CD4-positive, alpha-beta T cell (primary cell): ENCODE data around the gene XIAP. TPM values are rescaled to one million over a fixed set of nuclear protein-coding genes. Genes with fewer than 3 reads are reported as not detected.

ENCODE experiments used
- ATAC-seq: fragments of 200-7000 bp; cut with Tn5 transposase; one replicate; pipeline ENCODE4 v1.10.0; 2022; ENCODE audit warnings: mild to moderate bottlenecking; ENCODE audit not compliant: poor library complexity
- CTCF ChIA-PET: fragments of 350-600 bp; sonication (Branson Sonifier 250); formaldehyde crosslinking; loops from one replicate; lab custom pipeline; 2021; ENCODE audit warnings: antibody characterized with exemption, inconsistent platforms; lab: Charles Lee
- POLR2A ChIA-PET: fragments of 350-600 bp; sonication (Branson Sonifier 250); formaldehyde crosslinking; loops from one replicate; lab custom pipeline; 2021; ENCODE audit warnings: antibody characterized with exemption, inconsistent platforms; lab: Charles Lee
- DNase-seq, 14 experiments: peaks; one replicate each; pipeline ENCODE4 v3.0.0-alpha.2; 2013 to 2020; ENCODE audit warnings: mixed read lengths in 2 of 14
- H3K27ac ChIP-seq, 2 donors: one replicate each; pipeline versions ENCODE4 v1.5.1 to v1.7.0; 2013; ENCODE audit warnings: low read length in 2 of 2, low read depth in 1 of 2, mild to moderate bottlenecking in 1 of 2
- H3K27me3 ChIP-seq, 2 experiments: 1 replicate in 1 of 2; 2 replicates in 1 of 2; pipeline versions ENCODE4 v1.6.1 to v1.7.0; 2013; ENCODE audit warnings: low read length in 2 of 2, control low read depth in 1 of 2, mild to moderate bottlenecking in 1 of 2, moderate library complexity in 1 of 2; ENCODE audit not compliant: insufficient read depth in 2 of 2, control insufficient read depth in 1 of 2
- H3K36me3 ChIP-seq: one replicate; pipeline ENCODE4 v1.6.1; 2013; ENCODE audit warnings: low read length, control low read depth; ENCODE audit not compliant: insufficient read depth
- H3K4me1 ChIP-seq: one replicate; pipeline ENCODE4 v1.6.1; 2013; ENCODE audit warnings: low read length, control low read depth; ENCODE audit not compliant: insufficient read depth
- H3K4me3 ChIP-seq: one replicate; pipeline ENCODE4 v1.5.1; 2013; ENCODE audit warnings: mild to moderate bottlenecking, low read length, moderate library complexity
- H3K9me3 ChIP-seq, 2 experiments: 1 replicate in 1 of 2; 2 replicates in 1 of 2; pipeline versions ENCODE4 v1.6.1 to v1.7.0; 2013; ENCODE audit warnings: low read length in 2 of 2, mild to moderate bottlenecking in 2 of 2, control low read depth in 1 of 2, moderate library complexity in 1 of 2; ENCODE audit not compliant: control insufficient read depth in 1 of 2, insufficient read depth in 1 of 2
- H3K27ac Mint-ChIP-seq: one replicate; pipeline ENCODE4 v1.8.0; 2020; ENCODE audit warnings: mixed read lengths
- H3K27me3 Mint-ChIP-seq: one replicate; pipeline ENCODE4 v1.8.0; 2021; ENCODE audit warnings: mixed read lengths
- H3K36me3 Mint-ChIP-seq: one replicate; pipeline ENCODE4 v1.8.0; 2021; ENCODE audit warnings: low read depth, mixed read lengths
- H3K4me1 Mint-ChIP-seq: one replicate; pipeline ENCODE4 v1.8.0; 2021; ENCODE audit warnings: low read depth, mixed read lengths
- H3K4me3 Mint-ChIP-seq: one replicate; pipeline ENCODE4 v1.8.0; 2020; ENCODE audit warnings: mild to moderate bottlenecking, mixed read lengths
- H3K9me3 Mint-ChIP-seq: one replicate; pipeline ENCODE4 v1.8.0; 2020; ENCODE audit warnings: mixed read lengths
- CTCF ChIP-seq: fragments of 200-600 bp; IDR thresholded peaks from one replicate; pipeline ENCODE4 v1.8.0; 2022; ENCODE audit warnings: antibody characterized with exemption, mild to moderate bottlenecking
- intact Hi-C, 2 experiments: fragments of 100-400 bp; cut with DNase I in 1 of 2; cut with micrococcal nuclease in 1 of 2; formaldehyde crosslinking; loops; one replicate each; pipeline versions ENCODE4 v1.15.1 to v1.9.0; 2023 to 2025; cut with DNase I, micrococcal nuclease
- total RNA-seq, 174 experiments: library from RNA in 2 of 174; stranded (reverse) in 2 of 174; gene quantifications; one replicate each; pipeline ENCODE4 v1.2.3 and lab custom pipeline; 2021 to 2026

The XIAP gene
- total RNA-seq, 2 experiments from 2014 or later, result 20.9 to 26.0 TPM

- intact Hi-C loops, result no loop called here
- Histone ChIP-seq H3K9me3 (no peaks in the 10 kb centered on the region), H3K4me1 (no peaks in the 10 kb centered on the region), H3K36me3 (no peaks in the 10 kb centered on the region), H3K27me3 (no peaks in the 10 kb centered on the region), H3K27ac (no peak overlapping the region), H3K4me3 (no peak overlapping the region)
- no peaks in the 10 kb centered on the region for H3K9me3 Mint-ChIP-seq
- no peak for TF ChIP-seq CTCF
- H3K36me3 Mint-ChIP-seq, result no peaks in the 10 kb centered on the region
- no peak overlapping the region for H3K4me3 Mint-ChIP-seq
- no peaks in the 10 kb centered on the region for H3K4me1 Mint-ChIP-seq
- POLR2A ChIA-PET, result no interaction called here
- CTCF ChIA-PET, result interaction anchor here (1.2 kb wide), 1 partner anchor 16 kb away, joined by 3 read pairs; no protein-coding TSS in a partner anchor
- ATAC-seq, result no peak
- no peak for DNase-seq
- no peak overlapping the region for H3K27ac Mint-ChIP-seq
- H3K27me3 Mint-ChIP-seq, result no peaks in the 10 kb centered on the region
Measured at GRCh38 chrX:123817288-123817894, 42.5 kb upstream of the XIAP start.

- Mint-ChIP-seq H3K27me3 (no peaks in the 10 kb centered on the region), H3K9me3 (no peaks in the 10 kb centered on the region), H3K36me3 (no peaks in the 10 kb centered on the region), H3K4me1 (no peaks in the 10 kb centered on the region), H3K27ac (no peak overlapping the region), H3K4me3 (no peak overlapping the region)
- CTCF ChIA-PET, result interaction anchor here (1.2 kb wide), 1 partner anchor 16 kb away, joined by 3 read pairs; no protein-coding TSS in a partner anchor
- Histone ChIP-seq H3K27ac (no peak overlapping the region), H3K27me3 (no peaks in the 10 kb centered on the region), H3K4me3 (no peak overlapping the region), H3K36me3 (no peaks in the 10 kb centered on the region), H3K4me1 (no peaks in the 10 kb centered on the region), H3K9me3 (no peaks in the 10 kb centered on the region)
- DNase-seq, result no peak
- no peak for TF ChIP-seq CTCF
- no peak for ATAC-seq
- POLR2A ChIA-PET, result no interaction called here
- intact Hi-C loops, result no loop called here
Measured at GRCh38 chrX:123818243-123818642, 41.6 kb upstream of the XIAP start.

GRCh38 chrX:123822965-123823364 lies 36.9 kb upstream of the XIAP start:
- POLR2A ChIA-PET, result no interaction called here
- no peak for ATAC-seq

More at GRCh38 chrX:123822965-123823364, 36.9 kb upstream of the XIAP start:
- no peaks in the 10 kb centered on the region for H3K9me3 Mint-ChIP-seq
- no peaks in the 10 kb centered on the region for H3K9me3 ChIP-seq
- no peaks in the 10 kb centered on the region for H3K27me3 ChIP-seq
- H3K4me3 ChIP-seq, result no peak overlapping the region
- TF ChIP-seq CTCF, result no peak
- no peak overlapping the region for H3K27ac Mint-ChIP-seq
- no peaks in the 10 kb centered on the region for H3K4me1 Mint-ChIP-seq
- H3K27me3 Mint-ChIP-seq, result no peaks in the 10 kb centered on the region
- H3K4me3 Mint-ChIP-seq, result no peak overlapping the region
- no peak for DNase-seq
- no peaks in the 10 kb centered on the region for H3K36me3 Mint-ChIP-seq
- H3K27ac ChIP-seq, result no peak overlapping the region
- H3K36me3 ChIP-seq, result no peaks in the 10 kb centered on the region
- no peaks in the 10 kb centered on the region for H3K4me1 ChIP-seq
- CTCF ChIA-PET, result interaction anchor here (1.0 kb wide), 1 partner anchor 10 kb away, joined by 3 read pairs; no protein-coding TSS in a partner anchor
- intact Hi-C loops, result no loop called here
